Measurements from ENCODE around the gene NREP. TPM values are rescaled to one million over a fixed set of nuclear protein-coding genes. Genes with fewer than 3 reads are reported as not detected.

NREP gene
- total RNA-seq, 1 experiment from 2014 or later = 6.0 TPM

DNA sequence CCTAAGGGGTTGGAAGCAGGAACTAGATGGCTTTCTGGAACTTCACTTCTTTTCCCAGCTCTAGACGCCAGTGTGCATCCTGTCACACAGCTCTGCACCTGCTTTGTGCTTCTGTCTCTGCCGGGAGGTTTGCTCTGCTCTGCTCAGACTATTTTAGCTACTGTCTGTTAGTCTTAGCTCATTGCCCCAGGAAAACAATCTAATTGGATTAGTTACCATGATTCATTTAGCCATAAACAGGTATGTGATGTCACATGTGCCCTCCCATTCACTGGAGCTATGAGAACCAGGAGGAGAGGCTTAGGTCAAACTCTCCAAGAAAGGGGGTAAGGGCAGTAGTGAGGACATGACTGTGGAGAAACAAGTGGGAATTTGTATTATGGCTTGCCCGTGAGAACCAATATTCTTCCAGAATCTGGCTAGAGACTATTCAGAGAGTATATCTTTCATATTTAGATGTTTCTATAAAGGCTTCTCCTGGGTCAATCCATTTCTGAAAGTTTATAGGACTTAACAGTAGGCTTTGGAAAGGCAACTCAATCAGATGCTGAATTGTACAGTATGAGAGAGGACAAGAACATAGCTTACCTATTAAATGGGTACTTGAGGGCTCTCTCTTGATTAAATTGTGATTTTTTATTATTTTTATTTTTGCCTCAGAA, 22.4 kb upstream of the NREP start:
- intact Hi-C loops (cut with micrococcal nuclease) = no loop called here
- H3K27ac ChIP-seq (ENCODE audit: low read depth, low read length) = no peak overlapping the region
- H3K9ac ChIP-seq (ENCODE audit: low read length) = no peak overlapping the region
- H3K27me3 ChIP-seq (ENCODE audit: insufficient read depth, low read length) = peaks cover 9% of the 10 kb centered on the region
- no peaks in the 10 kb centered on the region for H3K9me2 ChIP-seq (ENCODE audit: insufficient read depth)
- H2AFZ ChIP-seq (ENCODE audit: low read depth, low read length, poor library complexity, severe bottlenecking) = no peak overlapping the region
- H3K79me2 ChIP-seq (ENCODE audit: insufficient read depth, low read length) = no peaks in the 10 kb centered on the region
- no peak for TF ChIP-seq ZFX (IDR thresholded peaks at IDR 0.05)
- TF ChIP-seq YY1 (IDR thresholded peaks at IDR 0.05; ENCODE audit: extremely low read depth, insufficient replicate concordance, low read depth, low read length) = no peak
- no peak for TF ChIP-seq POLR2AphosphoS5 (IDR thresholded peaks at IDR 0.05; ENCODE audit: low read depth, low read length)
- no peak for TF ChIP-seq TCF7L2 (IDR thresholded peaks at IDR 0.05; ENCODE audit: borderline replicate concordance, extremely low read depth, insufficient read depth, insufficient read length)
- no peak for TF ChIP-seq SIN3A (IDR thresholded peaks at IDR 0.05; ENCODE audit: low read depth)
- no peak for TF ChIP-seq EZH2 (IDR thresholded peaks at IDR 0.05)
- TF ChIP-seq RAD21 (IDR thresholded peaks at IDR 0.05; ENCODE audit: low read depth) = no peak
- no peak for TF ChIP-seq SP1 (IDR thresholded peaks at IDR 0.05; ENCODE audit: low read depth)
- no peak for TF ChIP-seq ELF1 (IDR thresholded peaks at IDR 0.05; ENCODE audit: borderline replicate concordance, low read depth)
- TF ChIP-seq, protein P1, sequence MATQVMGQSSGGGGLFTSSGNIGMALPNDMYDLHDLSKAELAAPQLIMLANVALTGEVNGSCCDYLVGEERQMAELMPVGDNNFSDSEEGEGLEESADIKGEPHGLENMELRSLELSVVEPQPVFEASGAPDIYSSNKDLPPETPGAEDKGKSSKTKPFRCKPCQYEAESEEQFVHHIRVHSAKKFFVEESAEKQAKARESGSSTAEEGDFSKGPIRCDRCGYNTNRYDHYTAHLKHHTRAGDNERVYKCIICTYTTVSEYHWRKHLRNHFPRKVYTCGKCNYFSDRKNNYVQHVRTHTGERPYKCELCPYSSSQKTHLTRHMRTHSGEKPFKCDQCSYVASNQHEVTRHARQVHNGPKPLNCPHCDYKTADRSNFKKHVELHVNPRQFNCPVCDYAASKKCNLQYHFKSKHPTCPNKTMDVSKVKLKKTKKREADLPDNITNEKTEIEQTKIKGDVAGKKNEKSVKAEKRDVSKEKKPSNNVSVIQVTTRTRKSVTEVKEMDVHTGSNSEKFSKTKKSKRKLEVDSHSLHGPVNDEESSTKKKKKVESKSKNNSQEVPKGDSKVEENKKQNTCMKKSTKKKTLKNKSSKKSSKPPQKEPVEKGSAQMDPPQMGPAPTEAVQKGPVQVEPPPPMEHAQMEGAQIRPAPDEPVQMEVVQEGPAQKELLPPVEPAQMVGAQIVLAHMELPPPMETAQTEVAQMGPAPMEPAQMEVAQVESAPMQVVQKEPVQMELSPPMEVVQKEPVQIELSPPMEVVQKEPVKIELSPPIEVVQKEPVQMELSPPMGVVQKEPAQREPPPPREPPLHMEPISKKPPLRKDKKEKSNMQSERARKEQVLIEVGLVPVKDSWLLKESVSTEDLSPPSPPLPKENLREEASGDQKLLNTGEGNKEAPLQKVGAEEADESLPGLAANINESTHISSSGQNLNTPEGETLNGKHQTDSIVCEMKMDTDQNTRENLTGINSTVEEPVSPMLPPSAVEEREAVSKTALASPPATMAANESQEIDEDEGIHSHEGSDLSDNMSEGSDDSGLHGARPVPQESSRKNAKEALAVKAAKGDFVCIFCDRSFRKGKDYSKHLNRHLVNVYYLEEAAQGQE (IDR thresholded peaks at IDR 0.05; ENCODE audit: low read depth) = no peak
- no peak for TF ChIP-seq CBX3 (IDR thresholded peaks at IDR 0.05; ENCODE audit: low read depth)
- no peak for TF ChIP-seq SRF (IDR thresholded peaks at IDR 0.05; ENCODE audit: low read depth)
- TF ChIP-seq, protein P2, sequence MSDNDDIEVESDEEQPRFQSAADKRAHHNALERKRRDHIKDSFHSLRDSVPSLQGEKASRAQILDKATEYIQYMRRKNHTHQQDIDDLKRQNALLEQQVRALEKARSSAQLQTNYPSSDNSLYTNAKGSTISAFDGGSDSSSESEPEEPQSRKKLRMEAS (IDR thresholded peaks at IDR 0.05) = no peak
- no peak for TF ChIP-seq FOSL1 (IDR thresholded peaks at IDR 0.05; ENCODE audit: low read depth)
- TF ChIP-seq, protein P3, sequence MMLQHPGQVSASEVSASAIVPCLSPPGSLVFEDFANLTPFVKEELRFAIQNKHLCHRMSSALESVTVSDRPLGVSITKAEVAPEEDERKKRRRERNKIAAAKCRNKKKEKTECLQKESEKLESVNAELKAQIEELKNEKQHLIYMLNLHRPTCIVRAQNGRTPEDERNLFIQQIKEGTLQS (IDR thresholded peaks at IDR 0.05) = no peak
- no peaks in the 10 kb centered on the region for H3K4me1 ChIP-seq (ENCODE audit: control insufficient read depth in 1 of 2, insufficient read depth in 2 of 2, low read length in 2 of 2)
- ChIA-PET CTCF (no interaction called here), POLR2A (no interaction called here), RAD21 (ENCODE audit: low non-redundant PET in 1 of 2, low total read pairs in 2 of 2, uncharacterized antibody in 2 of 2, unreplicated experiment in 2 of 2) (no interaction called here)
- DNase-seq (ENCODE audit: low read depth, low spot score) (no peak), ATAC-seq (no peak)
- no peaks in the 10 kb centered on the region for H4K20me1 ChIP-seq (ENCODE audit: insufficient read depth)
- no TSS peak for BruUV-seq (replicated peaks)
- H3K9me3 ChIP-seq (ENCODE audit: control insufficient read depth in 1 of 2, insufficient read depth in 1 of 2, low read depth in 1 of 2, low read length in 2 of 2) = no peaks in the 10 kb centered on the region
- H3K36me3 ChIP-seq (ENCODE audit: control insufficient read depth in 1 of 2, insufficient read depth in 2 of 2, low read length in 2 of 2) = no peaks in the 10 kb centered on the region
- H3K4me2 ChIP-seq (ENCODE audit: low read length) = no peak overlapping the region
- no peak overlapping the region for H3K4me3 ChIP-seq (replicated peaks in 1 of 2; ENCODE audit: low read depth in 1 of 2, low read length in 2 of 2)
